ENCODE measurements around the gene SATL1. TPM values are rescaled to one million over a fixed set of nuclear protein-coding genes. Genes with fewer than 3 reads are reported as not detected.
"Not testable (repeated sequence)": the region's sequence is repeated elsewhere in the genome, so short reads cannot be mapped to it uniquely, and the experiment has no call there.

SATL1 gene
- total RNA-seq, 1 donor from 2014 or later, result not detected

DNA sequence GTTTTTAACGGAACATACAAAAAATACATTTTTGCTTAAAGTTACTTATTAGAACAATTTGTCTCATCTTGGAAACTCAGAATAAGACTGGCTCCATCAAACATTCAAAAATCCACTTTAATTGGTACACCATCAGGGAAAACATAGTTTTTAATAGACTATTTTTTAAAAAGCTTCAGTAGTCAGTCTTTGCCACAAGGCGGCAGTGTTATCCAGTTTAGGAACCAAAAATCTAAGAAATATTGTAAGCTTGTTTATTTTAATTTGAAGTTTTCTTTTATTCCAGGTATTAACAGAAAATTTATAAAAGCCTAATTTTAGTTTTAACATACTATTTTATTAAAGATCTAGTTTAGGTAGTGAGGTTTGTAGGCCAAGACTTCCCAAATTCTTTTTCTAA is 132.2 kb downstream of the SATL1 start:
- intact Hi-C loops (cut with micrococcal nuclease), result loop anchor here (2.0 kb wide), 1 partner anchor 433 kb away; no protein-coding TSS in a partner anchor

GRCh38 chrX:85109235-85109634 is 134.3 kb downstream of the SATL1 start:
- intact Hi-C loops (cut with micrococcal nuclease), result no loop called here

GRCh38 chrX:85108165-85108564 is 135.4 kb downstream of the SATL1 start:
- intact Hi-C loops (cut with micrococcal nuclease), result no loop called here

- intact Hi-C loops (cut with micrococcal nuclease), result no loop called here
Measured at GRCh38 chrX:85107407-85107806, 136.2 kb downstream of the SATL1 start.

DNA sequence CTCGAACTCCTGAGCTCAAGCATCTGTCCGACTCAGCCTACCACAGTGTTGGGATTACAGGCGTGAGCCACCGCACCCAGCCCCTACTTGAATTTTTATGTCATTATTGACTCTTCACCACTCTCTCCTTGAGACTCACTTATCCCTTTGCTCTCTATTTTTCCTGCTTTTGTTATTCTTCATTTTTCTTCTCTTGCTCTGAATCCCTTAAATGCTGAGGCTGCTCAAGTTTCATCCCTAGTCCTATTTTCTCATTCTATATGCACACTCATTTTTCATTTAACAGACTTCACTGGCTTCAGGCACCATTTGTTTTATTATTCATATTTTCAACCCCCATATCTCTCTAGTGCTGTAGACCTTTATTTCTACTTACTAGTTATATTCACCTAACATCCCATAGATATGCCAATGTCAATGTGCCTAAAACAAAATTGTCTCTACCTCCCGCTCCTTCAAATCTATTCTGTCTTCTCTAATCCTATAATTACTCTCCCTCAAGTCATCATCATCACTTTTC is 154.2 kb downstream of the SATL1 start:
- intact Hi-C loops (cut with micrococcal nuclease), result no loop called here

- intact Hi-C loops (cut with micrococcal nuclease), result no loop called here
Measured at GRCh38 chrX:85084770-85085393, 158.7 kb downstream of the SATL1 start.

GRCh38 chrX:85077247-85077646 is 166.3 kb downstream of the SATL1 start:
- intact Hi-C loops (cut with micrococcal nuclease), result not testable (repeated sequence)

DNA sequence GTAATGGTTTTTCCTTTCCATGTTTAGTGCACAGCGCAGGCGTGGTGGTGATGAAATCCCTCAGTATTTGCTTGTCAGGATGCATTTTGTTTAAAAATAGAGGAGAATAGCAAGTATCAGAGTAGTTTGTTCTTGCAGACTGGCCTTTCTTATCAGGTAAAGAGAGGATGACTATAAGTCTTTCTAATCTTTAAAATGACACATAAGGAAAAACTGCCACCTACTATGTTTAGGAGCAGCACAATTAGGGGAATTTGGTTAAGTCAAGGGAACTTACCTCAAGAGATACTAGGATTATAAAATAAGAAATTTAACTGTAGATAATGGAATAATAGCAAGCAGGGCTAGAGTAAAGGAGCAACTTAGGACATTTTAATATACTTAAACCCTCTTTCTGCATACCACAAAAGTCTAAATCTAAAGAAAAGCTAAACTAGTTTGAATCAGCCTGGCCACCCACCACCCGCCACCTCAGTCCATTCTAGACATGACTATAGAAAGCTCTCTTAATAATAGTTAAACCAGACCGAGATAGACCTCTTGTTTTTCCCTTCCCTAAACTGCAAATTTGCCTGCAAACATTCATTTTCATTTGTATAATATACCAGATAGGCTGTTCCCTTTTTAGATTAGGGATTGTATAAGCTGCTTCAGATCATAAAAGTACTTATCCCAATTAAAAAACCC is 177.9 kb downstream of the SATL1 start:
- intact Hi-C loops (cut with micrococcal nuclease), result no loop called here

DNA sequence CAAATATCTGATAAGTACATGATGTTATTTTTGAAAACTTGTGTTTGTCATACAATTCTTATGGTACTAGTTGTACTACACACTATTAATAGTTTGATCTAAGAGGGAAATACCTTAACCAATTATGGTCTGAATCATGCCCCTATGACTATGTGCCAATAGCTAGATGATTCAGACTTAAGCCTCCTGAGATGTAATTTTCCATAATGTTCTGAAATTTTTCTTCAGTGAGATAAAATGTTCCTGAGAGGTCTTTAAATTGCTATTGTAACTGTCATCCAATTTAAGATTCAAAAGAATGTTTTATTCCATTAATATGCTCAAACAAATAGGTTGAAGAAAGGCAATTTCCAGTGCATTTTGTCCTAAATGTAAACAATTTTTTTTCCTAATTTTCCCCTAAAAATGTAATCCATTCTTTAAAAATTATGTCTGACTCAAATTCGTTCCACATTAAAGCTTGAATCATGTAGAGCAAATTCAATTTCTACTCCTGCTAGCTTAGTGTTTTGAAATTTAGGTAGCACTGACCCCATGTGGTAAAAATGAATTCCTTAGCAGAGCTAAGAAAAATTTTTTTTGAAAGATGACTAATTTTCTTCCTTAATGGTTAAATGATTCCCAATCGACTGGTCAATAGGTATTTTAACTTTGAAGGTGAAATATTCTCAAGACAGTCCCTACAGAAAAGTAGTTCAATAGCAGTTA is 190.8 kb downstream of the SATL1 start:
- intact Hi-C loops (cut with micrococcal nuclease), result loop anchor here (2.0 to 10.0 kb wide), 2 partner anchors 48 to 324 kb away; partner anchors contain the start of gene APOOL

DNA sequence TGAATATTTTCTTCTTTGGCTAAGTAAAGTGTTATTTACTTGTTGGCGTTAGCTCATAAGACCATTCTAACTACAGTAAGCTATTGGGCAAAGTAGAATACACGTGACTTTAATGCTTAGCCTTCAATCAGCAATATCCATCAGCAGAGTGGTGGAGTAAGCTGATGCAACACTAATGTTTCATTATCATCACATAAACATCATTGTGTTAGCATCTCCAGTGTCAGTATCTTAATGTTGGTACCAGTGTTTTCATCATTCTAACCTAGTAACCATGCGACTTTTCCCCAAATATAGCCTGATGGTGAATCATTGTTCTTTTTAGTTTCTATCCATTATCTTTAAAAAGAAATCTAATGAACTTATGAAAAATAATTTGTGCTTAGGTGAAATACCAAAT is 191.4 kb downstream of the SATL1 start:
- intact Hi-C loops (cut with micrococcal nuclease), result loop anchor here (2.0 to 10.0 kb wide), 2 partner anchors 47 to 323 kb away; partner anchors contain the start of gene APOOL

GRCh38 chrX:85051627-85052026 is 192.0 kb downstream of the SATL1 start:
- intact Hi-C loops (cut with micrococcal nuclease), result loop anchor here (2.0 to 10.0 kb wide), 2 partner anchors 47 to 323 kb away; partner anchors contain the start of gene APOOL

Other genes starting within 250 kb of the SATL1 start
- 14.6 and 14.9 TPM in 2 replicates for gene APOOL, start 239.9 kb downstream of the SATL1 start, total RNA-seq
- 0.52 and 0.55 TPM in 2 replicates for gene ZNF711, start 212 bp upstream of the SATL1 start, total RNA-seq
- gene POF1B, start 135.9 kb upstream of the SATL1 start, total RNA-seq, result 0.39 and 0.43 TPM in 2 replicates

Data from T-helper 2 cell treated with Interferon-gamma antibody and Interleukin-4, amounts not matched to agents 100 ng/mL and 5 ng/mL, for 36 hours (primary cell).